Lung (tissue), 12 donors: ENCODE data around the gene PON1. TPM values are rescaled to one million over a fixed set of nuclear protein-coding genes. Genes with fewer than 3 reads are reported as not detected.

Experiments
- ATAC-seq: fragments of 200-7000 bp; cut with Tn5 transposase; one replicate; pipeline ENCODE4 v1.9.1; 2020; ENCODE audit warnings: moderate number of reproducible peaks; ENCODE audit not compliant: insufficient read depth, low FRiP score
- DNase-seq, 3 donors: peaks; one replicate each; pipeline ENCODE4 v3.0.0-alpha.2; 2013 to 2017
- H3K27ac ChIP-seq, 2 donors: one replicate each; pipeline ENCODE4 v1.5.1; 2013; ENCODE audit warnings: mild to moderate bottlenecking in 2 of 2, moderate library complexity in 2 of 2, control low read depth in 1 of 2, inconsistent platforms in 1 of 2, low read depth in 1 of 2, low read length in 1 of 2
- H3K27me3 ChIP-seq, 3 donors: one replicate each; pipeline ENCODE4 v1.5.1; 2013; ENCODE audit warnings: low read length in 2 of 3; ENCODE audit not compliant: control insufficient read depth in 3 of 3, insufficient read depth in 3 of 3
- H3K36me3 ChIP-seq, 4 donors: one replicate each; pipeline ENCODE4 v1.5.1; 2013; ENCODE audit warnings: low read length in 4 of 4, mild to moderate bottlenecking in 1 of 4, moderate library complexity in 1 of 4; ENCODE audit not compliant: control insufficient read depth in 4 of 4, insufficient read depth in 4 of 4
- H3K4me1 ChIP-seq, 5 donors: one replicate each; pipeline ENCODE4 v1.5.1; 2013; ENCODE audit warnings: low read length in 5 of 5, mild to moderate bottlenecking in 2 of 5, moderate library complexity in 1 of 5; ENCODE audit not compliant: control insufficient read depth in 5 of 5, insufficient read depth in 5 of 5
- H3K4me3 ChIP-seq: one replicate; pipeline ENCODE4 v1.5.1; 2013; ENCODE audit warnings: mild to moderate bottlenecking, control low read depth, moderate library complexity
- H3K9ac ChIP-seq, 2 donors: one replicate each; pipeline ENCODE4 v1.5.1; 2013; ENCODE audit warnings: low read length in 2 of 2, control low read depth in 1 of 2; ENCODE audit not compliant: insufficient read depth in 1 of 2
- H3K9me3 ChIP-seq, 4 donors: one replicate each; pipeline ENCODE4 v1.5.1; 2013; ENCODE audit warnings: low read length in 3 of 4, mild to moderate bottlenecking in 1 of 4, moderate library complexity in 1 of 4; ENCODE audit not compliant: control insufficient read depth in 4 of 4, insufficient read depth in 3 of 4
- WGBS, 2 donors: extraction: QIAGEN DNeasy Blood & Tissue Kit; methylation state at CpG; one replicate each; pipeline ENCODE4 v1.1.7; 2013; 5-methylcytosine and 5-hydroxymethylcytosine counted together
- polyA plus RNA-seq, 2 donors: library from polyadenylated mRNA; stranded (reverse); fragments of 200-250 nt; gene quantifications; one replicate each; pipeline ENCODE4 v1.2.1, GENCODE V29; 2013
- total RNA-seq, 2 donors: library from RNA; depleted of rRNA in 1 of 2; stranded (reverse); fragments of >200 nt in 1 of 2; gene quantifications; one replicate each; pipeline ENCODE4 v1.2.1, GENCODE V29; 2014 to 2021
- TF ChIP-seq, protein P1 (sequence below): IDR thresholded peaks from 2 replicates; pipeline ENCODE4 v1.5.1; 2012; ENCODE audit warnings: mild to moderate bottlenecking; ENCODE audit errors: control extremely low read depth, extremely low read depth
- donor health status: control.
- donor health status: control.
- donor health status: Bipolar disorder and iron deficiency.
- donor health status: healthy.
- donor health status: DM: yes; HTN: yes; CAD: no.

The PON1 gene
- total and polyA plus RNA-seq, 4 donors = 0.15 to 2.3 (median 0.59) TPM

DNA sequence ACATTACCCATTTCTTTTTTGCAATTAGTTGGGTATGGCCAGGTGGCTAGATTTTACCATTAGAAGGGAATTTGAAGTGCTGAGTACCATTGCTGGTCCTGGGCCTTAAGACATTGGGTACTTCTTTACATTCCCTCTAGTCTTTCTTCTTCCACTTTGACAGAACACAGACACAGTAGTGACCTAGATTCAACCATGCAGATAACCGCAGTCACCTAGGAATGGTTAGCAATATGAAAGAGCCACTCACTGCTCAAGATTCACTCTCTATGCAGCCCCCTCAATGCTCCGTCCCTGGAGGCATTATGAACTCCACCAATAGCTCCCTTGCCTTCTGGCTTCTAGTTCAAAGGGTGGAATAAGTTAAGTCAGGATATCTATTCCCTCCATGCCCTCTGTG, 16.2 kb upstream of the PON1 start:
- 94 to 100% methylated on average over 2 of the region's 2 CpGs for WGBS, 2 donors
- H3K27me3 ChIP-seq = no peaks in the 10 kb centered on the region
- TF ChIP-seq, protein P1, sequence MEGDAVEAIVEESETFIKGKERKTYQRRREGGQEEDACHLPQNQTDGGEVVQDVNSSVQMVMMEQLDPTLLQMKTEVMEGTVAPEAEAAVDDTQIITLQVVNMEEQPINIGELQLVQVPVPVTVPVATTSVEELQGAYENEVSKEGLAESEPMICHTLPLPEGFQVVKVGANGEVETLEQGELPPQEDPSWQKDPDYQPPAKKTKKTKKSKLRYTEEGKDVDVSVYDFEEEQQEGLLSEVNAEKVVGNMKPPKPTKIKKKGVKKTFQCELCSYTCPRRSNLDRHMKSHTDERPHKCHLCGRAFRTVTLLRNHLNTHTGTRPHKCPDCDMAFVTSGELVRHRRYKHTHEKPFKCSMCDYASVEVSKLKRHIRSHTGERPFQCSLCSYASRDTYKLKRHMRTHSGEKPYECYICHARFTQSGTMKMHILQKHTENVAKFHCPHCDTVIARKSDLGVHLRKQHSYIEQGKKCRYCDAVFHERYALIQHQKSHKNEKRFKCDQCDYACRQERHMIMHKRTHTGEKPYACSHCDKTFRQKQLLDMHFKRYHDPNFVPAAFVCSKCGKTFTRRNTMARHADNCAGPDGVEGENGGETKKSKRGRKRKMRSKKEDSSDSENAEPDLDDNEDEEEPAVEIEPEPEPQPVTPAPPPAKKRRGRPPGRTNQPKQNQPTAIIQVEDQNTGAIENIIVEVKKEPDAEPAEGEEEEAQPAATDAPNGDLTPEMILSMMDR = no peak
- no peak overlapping the region for H3K27ac ChIP-seq
- no peaks in the 10 kb centered on the region for H3K36me3 ChIP-seq
- DNase-seq (no peak), ATAC-seq (no peak)
- peaks cover 0 to 4% (median 0%) of the 10 kb centered on the region in 5 donors for H3K4me1 ChIP-seq
- H3K4me3 ChIP-seq = no peak overlapping the region
- H3K9me3 ChIP-seq = no peaks in the 10 kb centered on the region
- no peak overlapping the region for H3K9ac ChIP-seq

DNA sequence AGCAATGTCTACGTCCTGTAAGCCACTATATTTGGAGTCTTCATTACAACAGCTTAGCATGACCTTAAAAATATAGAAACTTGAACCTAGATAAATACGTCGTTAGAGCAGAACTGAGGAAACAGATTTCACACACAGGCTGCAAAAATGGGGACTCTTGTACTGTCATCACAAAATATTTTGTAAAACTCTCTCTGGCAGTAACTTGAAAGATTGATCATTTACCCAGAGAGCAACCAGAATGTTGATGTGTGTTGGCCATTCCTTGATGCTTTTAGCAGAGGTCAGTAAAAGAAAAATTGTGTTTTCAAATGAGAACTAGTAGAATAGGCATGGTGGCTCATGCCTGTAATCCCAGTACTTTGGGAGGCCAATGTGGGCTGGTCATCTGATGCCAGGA, 14.5 kb upstream of the PON1 start:
- H3K4me1 ChIP-seq = peaks cover 0 to 4% (median 0%) of the 10 kb centered on the region in 5 donors
- H3K9ac ChIP-seq = no peak overlapping the region
- H3K36me3 ChIP-seq = no peaks in the 10 kb centered on the region
- H3K27me3 ChIP-seq = no peaks in the 10 kb centered on the region
- no peaks in the 10 kb centered on the region for H3K9me3 ChIP-seq
- ATAC-seq (no peak), DNase-seq (no peak)
- no peak overlapping the region for H3K4me3 ChIP-seq
- no peak overlapping the region for H3K27ac ChIP-seq
- TF ChIP-seq, protein P1 = no peak
- WGBS, 2 donors = 89% methylated on average over 3 of the region's 3 CpGs

DNA sequence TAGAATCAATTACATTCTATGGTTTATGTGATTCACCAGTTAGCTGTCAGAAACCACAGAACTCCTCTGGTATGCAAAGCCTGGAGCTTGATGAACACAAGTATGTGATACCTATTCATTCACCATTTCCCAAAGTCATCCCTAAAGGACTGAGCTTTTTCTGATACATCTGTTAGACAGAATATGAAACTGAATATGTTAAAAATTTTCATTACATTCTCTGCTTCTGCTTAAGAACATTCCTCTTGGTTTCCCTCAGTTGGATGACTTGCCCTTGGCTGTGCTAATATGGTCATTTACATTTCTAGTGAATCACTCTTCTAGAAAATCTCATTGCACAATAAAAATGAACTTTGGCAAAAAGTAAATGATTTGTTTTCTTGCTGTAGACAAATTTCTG, 10.8 kb upstream of the PON1 start:
- no peak overlapping the region for H3K9ac ChIP-seq
- H3K27ac ChIP-seq = no peak overlapping the region
- H3K36me3 ChIP-seq = no peaks in the 10 kb centered on the region
- ATAC-seq (no peak), DNase-seq (no peak)
- H3K9me3 ChIP-seq = no peaks in the 10 kb centered on the region
- no peaks in the 10 kb centered on the region for H3K4me1 ChIP-seq
- TF ChIP-seq, protein P1 = no peak
- no peaks in the 10 kb centered on the region for H3K27me3 ChIP-seq
- H3K4me3 ChIP-seq = no peak overlapping the region

DNA sequence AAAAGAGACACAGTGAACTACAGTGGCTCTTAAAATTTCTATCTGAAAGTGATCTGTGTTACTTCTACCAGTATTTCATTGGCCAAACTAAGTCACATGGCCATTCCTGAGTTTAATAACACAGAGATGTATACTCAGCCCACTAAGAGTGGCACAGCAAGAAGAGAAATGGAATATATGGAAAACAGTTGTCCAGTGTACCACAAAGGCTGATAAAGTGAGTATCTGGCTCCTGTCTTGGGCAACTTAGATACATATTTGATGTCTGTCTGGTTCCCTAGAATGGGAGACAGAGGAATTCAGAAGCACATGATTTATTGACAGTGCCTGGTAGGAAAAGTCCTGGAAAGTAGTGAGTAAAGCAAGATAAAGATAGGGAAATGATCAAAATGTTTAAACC, 10.1 kb upstream of the PON1 start:
- no peak for DNase-seq
- ATAC-seq = no peak
- Histone ChIP-seq H3K9ac (no peak overlapping the region), H3K4me3 (no peak overlapping the region), H3K36me3 (no peaks in the 10 kb centered on the region), H3K27ac (no peak overlapping the region), H3K27me3 (no peaks in the 10 kb centered on the region), H3K4me1 (no peaks in the 10 kb centered on the region), H3K9me3 (no peaks in the 10 kb centered on the region)
- TF ChIP-seq, protein P1 = no peak
